ENCODE measurements around the gene CADM2.

Gene CADM2

GRCh38 chr3:85576697-85577200 is 618.0 kb downstream of the CADM2 start:
- no peak for DNase-seq

- DNase-seq: no peak
These were observed 626.1 kb downstream of the CADM2 start for GRCh38 chr3:85584779-85585356.

GRCh38 chr3:85586018-85586417 is 627.2 kb downstream of the CADM2 start:
- no peak for DNase-seq

- DNase-seq: no peak
These were observed 630.4 kb downstream of the CADM2 start for GRCh38 chr3:85589145-85589544.

GRCh38 chr3:85591451-85591850 is 632.7 kb downstream of the CADM2 start:
- no peak for DNase-seq

GRCh38 chr3:85592256-85592655 is 633.5 kb downstream of the CADM2 start:
- no peak for DNase-seq

GRCh38 chr3:85594676-85595075 is 635.9 kb downstream of the CADM2 start:
- no peak for DNase-seq

- no peak for DNase-seq
These were observed 644.6 kb downstream of the CADM2 start for GRCh38 chr3:85603378-85603777.

GRCh38 chr3:85604641-85605040 is 645.9 kb downstream of the CADM2 start:
- no peak for DNase-seq

- no peak for DNase-seq
These were observed 646.3 kb downstream of the CADM2 start for GRCh38 chr3:85605066-85605465.

GRCh38 chr3:85626662-85627061 is 667.9 kb downstream of the CADM2 start:
- no peak for DNase-seq

- peak; percentile 26 for DNase-seq
These were observed 669.1 kb downstream of the CADM2 start for GRCh38 chr3:85627932-85628331.

GRCh38 chr3:85631070-85631469 is 672.3 kb downstream of the CADM2 start:
- DNase-seq: no peak

- DNase-seq: no peak
These were observed 674.1 kb downstream of the CADM2 start for GRCh38 chr3:85632921-85633320.

- DNase-seq: no peak
These were observed 693.6 kb downstream of the CADM2 start for GRCh38 chr3:85652360-85652759.

GRCh38 chr3:85660451-85660850 is 701.7 kb downstream of the CADM2 start:
- no peak for DNase-seq

GRCh38 chr3:85662462-85662861 is 703.7 kb downstream of the CADM2 start:
- no peak for DNase-seq

- no peak for DNase-seq
These were observed 709.0 kb downstream of the CADM2 start for GRCh38 chr3:85667744-85668143.

GRCh38 chr3:85670634-85671205 is 711.9 kb downstream of the CADM2 start:
- no peak for DNase-seq

GRCh38 chr3:85672761-85673160 is 714.0 kb downstream of the CADM2 start:
- no peak for DNase-seq

- no peak for DNase-seq
These were observed 719.9 kb downstream of the CADM2 start for GRCh38 chr3:85678713-85679112.

- no peak for DNase-seq
These were observed 723.1 kb downstream of the CADM2 start for GRCh38 chr3:85681906-85682305.

GRCh38 chr3:85691196-85691595 is 732.4 kb downstream of the CADM2 start:
- DNase-seq: no peak

- no peak for DNase-seq
These were observed 738.4 kb downstream of the CADM2 start for GRCh38 chr3:85697156-85697555.

GRCh38 chr3:85706130-85706529 is 747.3 kb downstream of the CADM2 start:
- no peak for DNase-seq
